MCF 10A (cell line): ENCODE results near the gene ARPP21. TPM values are rescaled to one million over a fixed set of nuclear protein-coding genes. Genes with fewer than 3 reads are reported as not detected.

ENCODE experiments used
- BruUV-seq: library from RNA; stranded (reverse); fragments of 400-500 nt; replicated peaks from 2 replicates; lab custom pipeline; 2021; lab: Mats Ljungman, UMichigan
- CTCF ChIA-PET: fragments of 300-600 bp; sonication (Branson Sonifier 250); formaldehyde crosslinking; extraction: SDS; loops from one replicate; lab custom pipeline; 2021; ENCODE audit warnings: antibody characterized with exemption, inconsistent platforms; lab: Yijun Ruan, JAX
- POLR2A ChIA-PET: fragments of 300-600, 350-650 bp; sonication (Branson Sonifier 250); formaldehyde crosslinking; extraction: SDS; loops from one replicate; lab custom pipeline; 2020; ENCODE audit warnings: antibody characterized with exemption, inconsistent platforms; lab: Yijun Ruan, JAX
- DNase-seq: peaks from one replicate; pipeline ENCODE4 v3.0.0-alpha.2; 2018; ENCODE audit not compliant: unreplicated experiment
- H3K27ac Mint-ChIP-seq: one replicate; pipeline ENCODE4 v1.8.0; 2022; ENCODE audit warnings: mild to moderate bottlenecking, low read depth, mixed read lengths; ENCODE audit not compliant: unreplicated experiment
- H3K27me3 Mint-ChIP-seq: one replicate; pipeline ENCODE4 v1.8.0; 2022; ENCODE audit warnings: mixed read lengths; ENCODE audit not compliant: insufficient read depth, unreplicated experiment
- H3K36me3 Mint-ChIP-seq: one replicate; pipeline ENCODE4 v1.8.0; 2022; ENCODE audit warnings: mild to moderate bottlenecking, moderate library complexity, mixed read lengths; ENCODE audit not compliant: insufficient read depth, unreplicated experiment
- H3K4me1 Mint-ChIP-seq: one replicate; pipeline ENCODE4 v1.8.0; 2022; ENCODE audit warnings: mixed read lengths; ENCODE audit not compliant: insufficient read depth, unreplicated experiment
- H3K4me3 Mint-ChIP-seq: one replicate; pipeline ENCODE4 v1.8.0; 2022; ENCODE audit warnings: mild to moderate bottlenecking, moderate library complexity, mixed read lengths; ENCODE audit not compliant: unreplicated experiment
- H3K9me3 Mint-ChIP-seq: one replicate; pipeline ENCODE4 v1.8.0; 2022; ENCODE audit warnings: mixed read lengths; ENCODE audit not compliant: unreplicated experiment
- intact Hi-C: fragments of 100-400 bp; cut with micrococcal nuclease; formaldehyde crosslinking; loops from 2 replicates; pipeline ENCODE4 v1.14.1; 2022
- total RNA-seq: library from RNA; stranded (reverse); gene quantifications from 2 replicates; pipeline ENCODE4 v1.2.3, GENCODE V29; 2022
- TF ChIP-seq, protein P1 (sequence below): fragments of 200-600 bp; IDR thresholded peaks from one replicate; pipeline ENCODE4 v1.8.0; 2022; ENCODE audit warnings: antibody characterized with exemption, mild to moderate bottlenecking; ENCODE audit not compliant: unreplicated experiment

ARPP21 gene
- total RNA-seq, 1 experiment from 2014 or later, result not detected

GRCh38 chr3:35710554-35710953 lies 71.2 kb downstream of the ARPP21 start:
- DNase-seq, result no peak
- no peaks in the 10 kb centered on the region for H3K36me3 Mint-ChIP-seq
- BruUV-seq, result no TSS peak
- no peak overlapping the region for H3K27ac Mint-ChIP-seq
- no peaks in the 10 kb centered on the region for H3K9me3 Mint-ChIP-seq
- H3K4me3 Mint-ChIP-seq, result no peak overlapping the region
- peaks cover 95% of the 10 kb centered on the region for H3K27me3 Mint-ChIP-seq
- intact Hi-C loops, result no loop called here
- POLR2A ChIA-PET, result no interaction called here
- no peaks in the 10 kb centered on the region for H3K4me1 Mint-ChIP-seq
- TF ChIP-seq, protein P1, sequence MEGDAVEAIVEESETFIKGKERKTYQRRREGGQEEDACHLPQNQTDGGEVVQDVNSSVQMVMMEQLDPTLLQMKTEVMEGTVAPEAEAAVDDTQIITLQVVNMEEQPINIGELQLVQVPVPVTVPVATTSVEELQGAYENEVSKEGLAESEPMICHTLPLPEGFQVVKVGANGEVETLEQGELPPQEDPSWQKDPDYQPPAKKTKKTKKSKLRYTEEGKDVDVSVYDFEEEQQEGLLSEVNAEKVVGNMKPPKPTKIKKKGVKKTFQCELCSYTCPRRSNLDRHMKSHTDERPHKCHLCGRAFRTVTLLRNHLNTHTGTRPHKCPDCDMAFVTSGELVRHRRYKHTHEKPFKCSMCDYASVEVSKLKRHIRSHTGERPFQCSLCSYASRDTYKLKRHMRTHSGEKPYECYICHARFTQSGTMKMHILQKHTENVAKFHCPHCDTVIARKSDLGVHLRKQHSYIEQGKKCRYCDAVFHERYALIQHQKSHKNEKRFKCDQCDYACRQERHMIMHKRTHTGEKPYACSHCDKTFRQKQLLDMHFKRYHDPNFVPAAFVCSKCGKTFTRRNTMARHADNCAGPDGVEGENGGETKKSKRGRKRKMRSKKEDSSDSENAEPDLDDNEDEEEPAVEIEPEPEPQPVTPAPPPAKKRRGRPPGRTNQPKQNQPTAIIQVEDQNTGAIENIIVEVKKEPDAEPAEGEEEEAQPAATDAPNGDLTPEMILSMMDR, result no peak
- CTCF ChIA-PET, result interaction anchor here (1.0 kb wide), 1 partner anchor 197 kb away, joined by 3 read pairs; no protein-coding TSS in a partner anchor

- TF ChIP-seq, protein P1, result no peak
- Mint-ChIP-seq H3K9me3 (no peaks in the 10 kb centered on the region), H3K4me1 (no peaks in the 10 kb centered on the region), H3K27ac (no peak overlapping the region), H3K27me3 (peaks cover 76% of the 10 kb centered on the region), H3K36me3 (no peaks in the 10 kb centered on the region), H3K4me3 (no peak overlapping the region)
- DNase-seq, result no peak
- intact Hi-C loops, result no loop called here
- BruUV-seq, result no TSS peak
- CTCF ChIA-PET, result interaction anchor here (0.6 kb wide), 1 partner anchor 54 kb away, joined by 4 read pairs; no protein-coding TSS in a partner anchor
- POLR2A ChIA-PET, result interaction anchor here (0.6 kb wide), 1 partner anchor 262 kb away, joined by 3 read pairs; no protein-coding TSS in a partner anchor
Observed at GRCh38 chr3:35718921-35719320, 79.6 kb downstream of the ARPP21 start.

DNA sequence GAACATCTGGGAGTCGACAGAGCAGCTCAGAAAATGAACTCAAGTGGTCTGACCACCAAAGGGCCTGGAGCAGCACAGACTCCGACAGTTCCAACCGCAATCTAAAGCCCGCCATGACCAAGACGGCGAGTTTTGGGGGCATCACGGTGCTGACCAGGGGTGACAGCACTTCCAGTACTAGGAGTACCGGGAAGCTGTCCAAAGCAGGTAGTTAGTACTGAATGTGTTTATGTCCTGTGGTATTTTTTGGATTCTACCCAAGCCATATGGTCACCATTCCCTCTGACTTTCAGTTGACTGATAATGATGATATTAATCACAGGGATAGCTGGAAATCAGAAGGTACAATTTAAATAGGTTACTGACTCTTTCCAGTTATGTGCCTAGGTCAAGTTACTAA lies 82.3 kb downstream of the ARPP21 start:
- BruUV-seq, result no TSS peak
- ChIA-PET CTCF (no interaction called here), POLR2A (no interaction called here)
- Mint-ChIP-seq H3K4me3 (no peak overlapping the region), H3K27me3 (peaks cover 82% of the 10 kb centered on the region), H3K9me3 (no peaks in the 10 kb centered on the region), H3K36me3 (no peaks in the 10 kb centered on the region), H3K4me1 (no peaks in the 10 kb centered on the region), H3K27ac (no peak overlapping the region)
- TF ChIP-seq, protein P1, result no peak
- intact Hi-C loops, result no loop called here
- no peak for DNase-seq

- no peak overlapping the region for H3K27ac Mint-ChIP-seq
- DNase-seq, result no peak
- ChIA-PET CTCF (interaction anchor here (0.9 kb wide), 1 partner anchor 53 kb away, joined by 3 read pairs; no protein-coding TSS in a partner anchor), POLR2A (no interaction called here)
- H3K27me3 Mint-ChIP-seq, result peaks cover 73% of the 10 kb centered on the region
- H3K9me3 Mint-ChIP-seq, result no peaks in the 10 kb centered on the region
- TF ChIP-seq, protein P1, result no peak
- no peaks in the 10 kb centered on the region for H3K4me1 Mint-ChIP-seq
- BruUV-seq, result no TSS peak
- H3K4me3 Mint-ChIP-seq, result no peak overlapping the region
- intact Hi-C loops, result no loop called here
- no peaks in the 10 kb centered on the region for H3K36me3 Mint-ChIP-seq
Observed at GRCh38 chr3:35722902-35723301, 83.6 kb downstream of the ARPP21 start.
